Testis (tissue), 3 donors: ENCODE results near the gene SOBP. TPM values are rescaled to one million over a fixed set of nuclear protein-coding genes. Genes with fewer than 3 reads are reported as not detected.
"Not testable (repeated sequence)": the region's sequence is repeated elsewhere in the genome, so short reads cannot be mapped to it uniquely, and the experiment has no call there.

Experiments
- DNase-seq: peaks from one replicate; pipeline ENCODE4 v3.0.0-alpha.2; 2019
- H3K27ac ChIP-seq, 2 donors: fragments of 200-600 bp; sonication (generic); one replicate each; pipeline ENCODE4 v1.5.1; 2019
- H3K27me3 ChIP-seq: fragments of 200-600 bp; sonication (generic); one replicate; pipeline ENCODE4 v1.5.1; 2019
- H3K36me3 ChIP-seq: fragments of 200-600 bp; sonication (generic); one replicate; pipeline ENCODE4 v1.5.1; 2017; ENCODE audit warnings: low read depth; ENCODE audit errors: missing control alignments
- H3K4me1 ChIP-seq: fragments of 200-600 bp; sonication (generic); one replicate; pipeline ENCODE4 v1.5.1; 2019
- H3K4me3 ChIP-seq, 2 donors: fragments of 200-600 bp; sonication (generic); one replicate each; pipeline ENCODE4 v1.5.1; 2017 to 2019
- H3K9me3 ChIP-seq: fragments of 200-600 bp; sonication (generic); one replicate; pipeline ENCODE4 v1.5.1; 2017
- POLR2A ChIP-seq: fragments of 450-650 bp; IDR thresholded peaks from one replicate; pipeline ENCODE4 v1.6.1; 2017; ENCODE audit warnings: antibody characterized with exemption, mild to moderate bottlenecking, moderate library complexity
- WGBS, 2 donors: methylation state at CpG; one replicate each; pipeline ENCODE4 v1.1.5; 2018; 5-methylcytosine and 5-hydroxymethylcytosine counted together
- intact Hi-C: fragments of 100-400 bp; cut with DNase I; formaldehyde crosslinking; loops from one replicate; pipeline ENCODE4 v1.15.1; 2023; ENCODE audit warnings: low total_unique reads
- polyA plus RNA-seq: library from polyadenylated mRNA; stranded (reverse); fragments of 350-450 nt; fragmentation: Illumina TruSeq; extraction: RNeasy Lipid Tissue Mini Kit (QIAGEN cat#74804); gene quantifications from one replicate; pipeline ENCODE4 v1.2.3, GENCODE V29; 2014; ENCODE audit warnings: low read depth, low replicate concordance; ENCODE audit not compliant: insufficient read depth
- total RNA-seq, 2 donors: library from RNA; depleted of rRNA; stranded (reverse); fragments of >200 nt; gene quantifications; one replicate each; pipeline ENCODE4 v1.2.3, GENCODE V29; 2016
- TF ChIP-seq, protein P1 (sequence below), 3 experiments: fragments of 450-650 bp in 2 of 3; fragments of 200-600 bp in 1 of 3; sonication (generic) in 1 of 3; IDR thresholded peaks; one replicate each; pipeline ENCODE4 v1.5.1; 2016 to 2019; ENCODE audit warnings: antibody characterized with exemption in 3 of 3, mild to moderate bottlenecking in 2 of 3, moderate library complexity in 1 of 3

Gene SOBP
- total and polyA plus RNA-seq, 3 donors from 2014 or later, result 13.9 to 27.2 (median 17.2) TPM

- intact Hi-C loops, result no loop called here
- H3K27me3 ChIP-seq, result no peaks in the 10 kb centered on the region
- DNase-seq, result no peak
- H3K4me3 ChIP-seq, result no peak overlapping the region
- H3K27ac ChIP-seq, result peak overlapping the region in 1 of 2 donors; percentile 23
- TF ChIP-seq, protein P1, sequence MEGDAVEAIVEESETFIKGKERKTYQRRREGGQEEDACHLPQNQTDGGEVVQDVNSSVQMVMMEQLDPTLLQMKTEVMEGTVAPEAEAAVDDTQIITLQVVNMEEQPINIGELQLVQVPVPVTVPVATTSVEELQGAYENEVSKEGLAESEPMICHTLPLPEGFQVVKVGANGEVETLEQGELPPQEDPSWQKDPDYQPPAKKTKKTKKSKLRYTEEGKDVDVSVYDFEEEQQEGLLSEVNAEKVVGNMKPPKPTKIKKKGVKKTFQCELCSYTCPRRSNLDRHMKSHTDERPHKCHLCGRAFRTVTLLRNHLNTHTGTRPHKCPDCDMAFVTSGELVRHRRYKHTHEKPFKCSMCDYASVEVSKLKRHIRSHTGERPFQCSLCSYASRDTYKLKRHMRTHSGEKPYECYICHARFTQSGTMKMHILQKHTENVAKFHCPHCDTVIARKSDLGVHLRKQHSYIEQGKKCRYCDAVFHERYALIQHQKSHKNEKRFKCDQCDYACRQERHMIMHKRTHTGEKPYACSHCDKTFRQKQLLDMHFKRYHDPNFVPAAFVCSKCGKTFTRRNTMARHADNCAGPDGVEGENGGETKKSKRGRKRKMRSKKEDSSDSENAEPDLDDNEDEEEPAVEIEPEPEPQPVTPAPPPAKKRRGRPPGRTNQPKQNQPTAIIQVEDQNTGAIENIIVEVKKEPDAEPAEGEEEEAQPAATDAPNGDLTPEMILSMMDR (IDR thresholded peaks at IDR 0.05), result no peak
- TF ChIP-seq POLR2A, result no peak
- no peaks in the 10 kb centered on the region for H3K36me3 ChIP-seq
- 60 to 74% methylated on average over 2 of the region's 2 CpGs for WGBS, 2 donors
- peaks cover 8% of the 10 kb centered on the region for H3K4me1 ChIP-seq
- no peaks in the 10 kb centered on the region for H3K9me3 ChIP-seq
Measured at GRCh38 chr6:107510108-107510507, 20.2 kb downstream of the SOBP start.

- Histone ChIP-seq H3K36me3 (no peaks in the 10 kb centered on the region), H3K27ac (no peak overlapping the region), H3K9me3 (no peaks in the 10 kb centered on the region), H3K27me3 (no peaks in the 10 kb centered on the region), H3K4me3 (no peak overlapping the region), H3K4me1 (peaks cover 8% of the 10 kb centered on the region)
- 46 to 56% methylated on average over 5 of the region's 5 CpGs for WGBS, 2 donors
- intact Hi-C loops, result no loop called here
- TF ChIP-seq, protein P1 (IDR thresholded peaks at IDR 0.05), result no peak
- TF ChIP-seq POLR2A, result no peak
- DNase-seq, result peak; percentile 63
Measured at GRCh38 chr6:107511511-107511993, 21.6 kb downstream of the SOBP start.

DNA sequence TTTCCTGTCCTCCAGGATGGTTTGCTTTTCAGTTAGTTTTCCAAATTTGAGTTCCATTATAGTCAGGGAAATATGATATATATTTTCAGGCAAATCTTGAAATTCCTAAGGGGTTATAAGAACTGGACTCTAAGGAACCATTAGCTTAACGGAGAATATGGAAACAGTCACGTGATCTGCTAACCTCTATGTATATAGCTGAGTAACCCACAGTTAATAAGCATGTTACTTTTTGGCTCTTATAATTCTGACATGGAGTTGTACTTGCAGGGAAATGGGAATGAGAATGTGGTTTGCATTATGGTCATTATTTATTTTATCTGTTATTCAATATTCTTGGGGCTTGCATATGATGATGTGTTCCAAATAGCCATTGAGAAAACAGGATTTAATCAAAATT lies 23.3 kb downstream of the SOBP start:
- Histone ChIP-seq H3K27ac (no peak overlapping the region), H3K4me3 (no peak overlapping the region), H3K27me3 (no peaks in the 10 kb centered on the region), H3K4me1 (peaks cover 8% of the 10 kb centered on the region), H3K9me3 (no peaks in the 10 kb centered on the region), H3K36me3 (no peaks in the 10 kb centered on the region)
- WGBS, 2 donors, result 81 to 90% methylated on average over 2 of the region's 2 CpGs
- intact Hi-C loops, result no loop called here
- TF ChIP-seq POLR2A, result no peak
- TF ChIP-seq, protein P1 (IDR thresholded peaks at IDR 0.05), result no peak
- DNase-seq, result no peak

GRCh38 chr6:107515955-107516354 lies 26.0 kb downstream of the SOBP start:
- 97% methylated on average over 5 of the region's 5 CpGs for WGBS, 2 donors
- Histone ChIP-seq H3K27ac (no peak overlapping the region), H3K36me3 (no peaks in the 10 kb centered on the region), H3K9me3 (no peaks in the 10 kb centered on the region), H3K4me3 (no peak overlapping the region), H3K27me3 (no peaks in the 10 kb centered on the region), H3K4me1 (peaks cover 2% of the 10 kb centered on the region)
- intact Hi-C loops, result no loop called here
- TF ChIP-seq, protein P1 (IDR thresholded peaks at IDR 0.05), result no peak
- no peak for TF ChIP-seq POLR2A
- no peak for DNase-seq

- no peaks in the 10 kb centered on the region for H3K9me3 ChIP-seq
- intact Hi-C loops, result no loop called here
- H3K27me3 ChIP-seq, result no peaks in the 10 kb centered on the region
- TF ChIP-seq, protein P1 (IDR thresholded peaks at IDR 0.05), result no peak
- TF ChIP-seq POLR2A, result no peak
- H3K36me3 ChIP-seq, result no peaks in the 10 kb centered on the region
- H3K4me1 ChIP-seq, result no peaks in the 10 kb centered on the region
- no peak for DNase-seq
- H3K27ac ChIP-seq, result no peak overlapping the region
- no peak overlapping the region for H3K4me3 ChIP-seq
- 95 to 100% methylated on average over 1 of the region's 1 CpG for WGBS, 2 donors
Measured at GRCh38 chr6:107517274-107517673, 27.4 kb downstream of the SOBP start.

- intact Hi-C loops, result not testable (repeated sequence)
- WGBS, 2 donors, result 93 to 99% methylated on average over 5 of the region's 5 CpGs
Measured at GRCh38 chr6:107519224-107519623, 29.3 kb downstream of the SOBP start.

GRCh38 chr6:107520706-107521105 lies 30.8 kb downstream of the SOBP start:
- intact Hi-C loops, H3K9me3 ChIP-seq, H3K4me1 ChIP-seq, H3K27ac ChIP-seq, DNase-seq, H3K36me3 ChIP-seq, H3K4me3 ChIP-seq, H3K27me3 ChIP-seq: not testable (repeated sequence)
- WGBS, 2 donors, result 0% methylated on average over 1 of the region's 2 CpGs

More at GRCh38 chr6:107519224-107519623, 29.3 kb downstream of the SOBP start:
- DNase-seq, H3K27me3 ChIP-seq, H3K4me1 ChIP-seq, H3K36me3 ChIP-seq, H3K4me3 ChIP-seq, H3K27ac ChIP-seq, H3K9me3 ChIP-seq: not testable (repeated sequence)
